Measurements from ENCODE around the gene ZBTB17.
"Not testable (repeated sequence)": the region's sequence is repeated elsewhere in the genome, so short reads cannot be mapped to it uniquely, and the experiment has no call there.

Gene ZBTB17

GRCh38 chr1:15975805-15976680, at the start of gene ZBTB17:
TSS of gene ZBTB17 (minus strand) at chr1:15976101. CDS start at chr1:15948495, 27,606 bp downstream.
- DNase-seq (ENCODE audit: low read depth) = peak; percentile 64

GRCh38 chr1:16023050-16023653, 47.3 kb upstream of the ZBTB17 start:
- DNase-seq (ENCODE audit: low read depth) = no peak

GRCh38 chr1:16022393-16022792, 46.5 kb upstream of the ZBTB17 start:
- no peak for DNase-seq (ENCODE audit: low read depth)

GRCh38 chr1:16021681-16022080, 45.8 kb upstream of the ZBTB17 start, which contains the start of gene CLCNKA:
TSS of gene CLCNKA (plus strand) at chr1:16022036. CDS start at chr1:16022620, 584 bp downstream.
- DNase-seq (ENCODE audit: low read depth) = no peak

- not testable (repeated sequence) for DNase-seq (ENCODE audit: low read depth)
Observed at GRCh38 chr1:16020878-16021277, 45.0 kb upstream of the ZBTB17 start.

GRCh38 chr1:16020325-16020724, 44.4 kb upstream of the ZBTB17 start:
- no peak for DNase-seq (ENCODE audit: low read depth)

- no peak for DNase-seq (ENCODE audit: low read depth)
Observed at GRCh38 chr1:16019644-16020277, 43.9 kb upstream of the ZBTB17 start.

GRCh38 chr1:16018749-16019643, 43.1 kb upstream of the ZBTB17 start:
- no peak for DNase-seq (ENCODE audit: low read depth)

GRCh38 chr1:16018308-16018707, 42.4 kb upstream of the ZBTB17 start:
- no peak for DNase-seq (ENCODE audit: low read depth)

- DNase-seq (ENCODE audit: low read depth) = no peak
Observed at GRCh38 chr1:16017461-16018303, 41.8 kb upstream of the ZBTB17 start, which contains the start of gene HSPB7. TSS of gene HSPB7 (minus strand) at chr1:16018043. CDS start at chr1:16017963, 80 bp downstream.

- DNase-seq (ENCODE audit: low read depth) = no peak
Observed at GRCh38 chr1:16017076-16017460, 41.2 kb upstream of the ZBTB17 start.

- DNase-seq (ENCODE audit: low read depth) = no peak
Observed at GRCh38 chr1:16015960-16016901, 40.3 kb upstream of the ZBTB17 start.

- DNase-seq (ENCODE audit: low read depth) = no peak
Observed at GRCh38 chr1:16015491-16015890, 39.6 kb upstream of the ZBTB17 start.

GRCh38 chr1:16014509-16015482, 38.9 kb upstream of the ZBTB17 start:
- no peak for DNase-seq (ENCODE audit: low read depth)

GRCh38 chr1:16013908-16014258, 38.0 kb upstream of the ZBTB17 start:
- DNase-seq (ENCODE audit: low read depth) = no peak

- DNase-seq (ENCODE audit: low read depth) = no peak
Observed at GRCh38 chr1:16013220-16013907, 37.5 kb upstream of the ZBTB17 start.

- DNase-seq (ENCODE audit: low read depth) = no peak
Observed at GRCh38 chr1:16012590-16013219, 36.8 kb upstream of the ZBTB17 start.
